Tibial nerve (tissue), 4 donors: ENCODE measurements around the gene DNAJB4. TPM values are rescaled to one million over a fixed set of nuclear protein-coding genes. Genes with fewer than 3 reads are reported as not detected.

Source experiments
- DNase-seq, 2 donors: peaks; one replicate each; pipeline ENCODE4 v3.0.0-alpha.2; 2019; ENCODE audit warnings: low spot score in 2 of 2
- H3K27ac ChIP-seq, 4 donors: fragments of 200-600 bp; sonication (generic) in 3 of 4; one replicate each; pipeline ENCODE4 v1.5.1; 2017 to 2019; ENCODE audit warnings: mild to moderate bottlenecking in 1 of 4
- H3K27me3 ChIP-seq, 2 donors: fragments of 200-600 bp; sonication (generic) in 1 of 2; one replicate each; pipeline versions ENCODE4 v1.5.1 to v1.6.0; 2017 to 2019
- H3K36me3 ChIP-seq, 3 donors: fragments of 200-600 bp; sonication (generic); one replicate each; pipeline ENCODE4 v1.5.1; 2018 to 2019
- H3K4me1 ChIP-seq, 4 donors: fragments of 200-600 bp; sonication (generic) in 3 of 4; one replicate each; pipeline ENCODE4 v1.5.1; 2017 to 2019
- H3K4me3 ChIP-seq, 4 donors: fragments of 200-600 bp; sonication (generic) in 3 of 4; one replicate each; pipeline ENCODE4 v1.5.1; 2017 to 2019; ENCODE audit warnings: mild to moderate bottlenecking in 1 of 4, moderate library complexity in 1 of 4
- H3K9me3 ChIP-seq, 4 donors: fragments of 200-600 bp; sonication (generic) in 3 of 4; one replicate each; pipeline ENCODE4 v1.5.1; 2017 to 2019
- CTCF ChIP-seq, 5 experiments: fragments of 200-600 bp in 3 of 5; fragments of 450-650 bp in 2 of 5; sonication (generic) in 3 of 5; IDR thresholded peaks; one replicate each; pipeline ENCODE4 v1.5.1; 2016 to 2019; ENCODE audit warnings: antibody characterized with exemption in 5 of 5, mild to moderate bottlenecking in 3 of 5, moderate library complexity in 2 of 5
- EP300 ChIP-seq, 2 donors: sonication (generic); formaldehyde crosslinking; IDR thresholded peaks; one replicate each; pipeline ENCODE4 v1.6.1; 2017; ENCODE audit warnings: antibody characterized with exemption in 2 of 2, mild to moderate bottlenecking in 1 of 2
- POLR2A ChIP-seq, 2 donors: fragments of 450-650 bp; IDR thresholded peaks; one replicate each; pipeline ENCODE4 v1.6.1; 2017; ENCODE audit warnings: antibody characterized with exemption in 2 of 2, mild to moderate bottlenecking in 2 of 2, moderate library complexity in 2 of 2
- WGBS, 2 donors: methylation state at CpG; one replicate each; pipeline ENCODE4 v1.1.5; 2018; 5-methylcytosine and 5-hydroxymethylcytosine counted together
- total RNA-seq, 4 donors: library from RNA; depleted of rRNA; stranded (reverse); fragments of >200 nt; gene quantifications; one replicate each; pipeline ENCODE4 v1.1.0, GENCODE V29; 2016

The DNAJB4 gene
- total RNA-seq, 4 donors from 2014 or later = 33.9 to 38.0 (median 35.6) TPM

- no peak for TF ChIP-seq CTCF (IDR thresholded peaks at IDR 0.05)
- DNase-seq = no peak
- Histone ChIP-seq H3K9me3 (no peaks in the 10 kb centered on the region), H3K4me1 (no peaks in the 10 kb centered on the region), H3K36me3 (no peaks in the 10 kb centered on the region), H3K27ac (no peak overlapping the region), H3K27me3 (no peaks in the 10 kb centered on the region), H3K4me3 (no peak overlapping the region)
- 78 to 80% methylated on average over 2 of the region's 2 CpGs for WGBS, 2 donors
Observed at GRCh38 chr1:78038071-78038470, 33.3 kb downstream of the DNAJB4 start.

- no peaks in the 10 kb centered on the region for H3K27me3 ChIP-seq
- H3K4me3 ChIP-seq = no peak overlapping the region
- TF ChIP-seq EP300 (IDR thresholded peaks at IDR 0.05) = no peak
- no peak for TF ChIP-seq CTCF (IDR thresholded peaks at IDR 0.05)
- TF ChIP-seq POLR2A (IDR thresholded peaks at IDR 0.05) = no peak
- no peaks in the 10 kb centered on the region for H3K36me3 ChIP-seq
- H3K4me1 ChIP-seq = no peaks in the 10 kb centered on the region
- no peak overlapping the region for H3K27ac ChIP-seq
- no peaks in the 10 kb centered on the region for H3K9me3 ChIP-seq
- no peak for DNase-seq
Observed at GRCh38 chr1:78038491-78038939, 33.8 kb downstream of the DNAJB4 start.

- H3K36me3 ChIP-seq = no peaks in the 10 kb centered on the region
- no peaks in the 10 kb centered on the region for H3K9me3 ChIP-seq
- H3K27ac ChIP-seq = no peak overlapping the region
- no peak overlapping the region for H3K4me3 ChIP-seq
- H3K27me3 ChIP-seq = peaks cover 0 to 5% of the 10 kb centered on the region in 2 donors
- no peak for DNase-seq
- TF ChIP-seq CTCF (IDR thresholded peaks at IDR 0.05) (no peak), EP300 (IDR thresholded peaks at IDR 0.05) (no peak), POLR2A (IDR thresholded peaks at IDR 0.05) (no peak)
- 82 to 88% methylated on average over 3 of the region's 3 CpGs for WGBS, 2 donors
- H3K4me1 ChIP-seq = peaks cover 0 to under 1% (median 0%) of the 10 kb centered on the region in 4 donors
Observed at GRCh38 chr1:78040484-78041089, 35.8 kb downstream of the DNAJB4 start.

- DNase-seq = no peak
- H3K9me3 ChIP-seq = no peaks in the 10 kb centered on the region
- WGBS, 2 donors = 71 to 78% methylated on average over 3 of the region's 3 CpGs
- peaks cover 0 to 23% of the 10 kb centered on the region in 2 donors for H3K27me3 ChIP-seq
- TF ChIP-seq CTCF (IDR thresholded peaks at IDR 0.05) (no peak), EP300 (IDR thresholded peaks at IDR 0.05) (no peak), POLR2A (IDR thresholded peaks at IDR 0.05) (no peak)
- no peak overlapping the region for H3K27ac ChIP-seq
- H3K36me3 ChIP-seq = no peaks in the 10 kb centered on the region
- peaks cover 0 to 14% (median 0%) of the 10 kb centered on the region in 4 donors for H3K4me1 ChIP-seq
- no peak overlapping the region for H3K4me3 ChIP-seq
Observed at GRCh38 chr1:78043436-78043835, 38.7 kb downstream of the DNAJB4 start.

- 63 to 66% methylated on average over 14 of the region's 14 CpGs for WGBS, 2 donors
- H3K36me3 ChIP-seq = no peaks in the 10 kb centered on the region
- H3K27ac ChIP-seq = peak overlapping the region in 2 of 4 donors; percentile 70 to 77
- peaks cover 0 to 26% of the 10 kb centered on the region in 2 donors for H3K27me3 ChIP-seq
- DNase-seq = no peak
- TF ChIP-seq CTCF (IDR thresholded peaks at IDR 0.05) (no peak), EP300 (IDR thresholded peaks at IDR 0.05) (no peak), POLR2A (IDR thresholded peaks at IDR 0.05) (no peak)
- peaks cover 0 to 14% (median 0%) of the 10 kb centered on the region in 4 donors for H3K4me1 ChIP-seq
- peak overlapping the region in 3 of 4 donors; percentile 56 to 71 (median 65) for H3K4me3 ChIP-seq
- H3K9me3 ChIP-seq = no peaks in the 10 kb centered on the region
Observed at GRCh38 chr1:78044796-78045562, 40.2 kb downstream of the DNAJB4 start.
